ENCODE measurements around the gene UBE2O.

DNA sequence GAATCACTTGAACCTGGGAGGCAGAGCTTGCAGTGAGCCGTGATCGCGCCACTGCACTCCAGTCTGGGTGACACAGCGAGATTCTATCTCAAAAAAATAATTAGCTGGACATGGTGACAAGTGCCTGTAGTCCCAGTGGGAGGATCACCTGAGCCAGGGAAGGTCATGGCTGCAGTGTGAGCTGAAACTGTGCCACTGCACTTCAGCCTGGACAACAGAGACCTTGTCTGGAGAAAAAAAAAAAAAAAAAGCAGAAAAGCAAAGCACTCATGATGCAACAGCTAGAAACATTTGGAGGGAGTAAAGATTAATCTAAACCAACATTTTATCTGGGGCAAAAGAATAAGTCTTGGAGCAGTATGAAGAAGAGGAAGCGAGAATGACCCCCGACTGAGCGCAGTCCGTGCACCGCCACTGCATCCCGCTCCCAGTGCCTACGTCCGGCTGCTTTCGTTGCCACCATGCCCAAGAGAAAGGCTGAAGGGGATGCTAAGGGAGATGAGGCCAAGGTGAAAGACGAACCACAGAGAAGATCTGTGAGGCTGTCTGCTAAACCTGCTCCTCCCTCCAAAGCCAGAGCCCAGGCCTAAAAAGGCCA lies 107.5 kb downstream of the UBE2O start:
- no peak for TF ChIP-seq CTCF (conservative IDR thresholded peaks at IDR 0.05; ENCODE audit: low read depth, low read length)
- TF ChIP-seq EZH2 (IDR thresholded peaks at IDR 0.05; ENCODE audit: borderline replicate concordance, low read depth, low read length, poor library complexity, severe bottlenecking) = no peak
